GM21423 (cell line): ENCODE measurements around the gene FANCD2OS.
A peak's percentile ranks its signal among the peaks of the same experiment; 100 is the strongest.
"Not testable (repeated sequence)": the region's sequence is repeated elsewhere in the genome, so short reads cannot be mapped to it uniquely, and the experiment has no call there.

ENCODE experiments used
- ATAC-seq: cut with Tn5 transposase; IDR thresholded peaks from one replicate; pipeline ENCODE4 v1.9.1; 2021; ENCODE audit warnings: mild to moderate bottlenecking, moderate library complexity; ENCODE audit not compliant: unreplicated experiment

Gene FANCD2OS, protein sequence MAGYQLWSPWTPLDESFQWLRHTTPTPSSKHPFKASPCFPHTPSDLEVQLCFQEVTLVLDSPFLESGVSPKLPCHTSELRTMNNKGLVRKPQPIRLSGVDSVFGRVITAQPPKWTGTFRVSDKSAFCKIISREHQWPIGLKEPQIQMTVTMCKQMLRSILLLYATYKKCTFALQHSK

DNA sequence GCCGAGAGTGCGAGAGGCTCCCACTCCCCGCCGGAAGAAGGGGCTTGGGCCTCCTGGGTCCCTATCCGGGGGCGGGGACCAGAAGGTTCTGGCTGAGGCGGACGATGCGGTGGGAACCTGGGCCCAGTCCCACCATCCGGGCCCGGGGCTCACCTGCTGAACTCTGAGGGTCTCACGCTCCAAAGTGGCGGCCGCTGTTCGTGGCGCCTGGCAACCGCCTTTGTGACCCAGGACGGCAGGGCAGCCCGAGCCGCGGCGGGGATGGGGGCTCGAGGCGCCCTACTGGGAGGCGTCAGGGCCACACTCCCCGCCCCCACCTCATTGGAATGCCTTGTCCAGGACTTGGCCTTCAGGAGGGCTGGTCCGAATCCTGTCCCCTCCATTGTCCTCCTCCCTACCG, at the start of gene FANCD2OS:
Gene FANCD2OS (minus strand): TSS at position 165 of the 400 bp plus-strand sequence. CDS start 3,481 bp downstream, outside the sequence.
- no peak for ATAC-seq

- ATAC-seq: no peak
Observed at GRCh38 chr3:10157031-10157430, 49.0 kb upstream of the FANCD2OS start.

DNA sequence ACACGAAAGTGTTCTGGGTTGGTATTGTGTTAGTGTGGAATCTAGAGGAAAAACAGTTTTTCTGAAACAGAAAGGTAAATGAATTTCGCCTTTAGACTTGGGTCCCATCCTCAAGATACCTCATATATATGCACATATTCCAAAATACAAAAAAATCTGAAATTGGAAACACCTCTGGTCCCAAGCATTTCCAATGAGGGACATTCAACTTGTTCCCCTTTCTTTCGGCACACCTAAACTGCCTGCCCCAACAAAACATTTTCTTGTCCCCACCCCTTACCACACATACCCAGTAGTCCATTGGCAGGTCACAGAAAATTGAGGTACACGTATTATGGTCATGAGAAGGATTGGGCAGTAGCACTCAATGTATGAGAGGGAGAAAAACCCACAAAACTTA, 47.6 kb upstream of the FANCD2OS start:
- no peak for ATAC-seq

GRCh38 chr3:10155123-10155472, 47.0 kb upstream of the FANCD2OS start:
- ATAC-seq: no peak

- no peak for ATAC-seq
Observed at GRCh38 chr3:10154335-10155122, 46.5 kb upstream of the FANCD2OS start.

- ATAC-seq: no peak
Observed at GRCh38 chr3:10150987-10151386, 42.9 kb upstream of the FANCD2OS start.

DNA sequence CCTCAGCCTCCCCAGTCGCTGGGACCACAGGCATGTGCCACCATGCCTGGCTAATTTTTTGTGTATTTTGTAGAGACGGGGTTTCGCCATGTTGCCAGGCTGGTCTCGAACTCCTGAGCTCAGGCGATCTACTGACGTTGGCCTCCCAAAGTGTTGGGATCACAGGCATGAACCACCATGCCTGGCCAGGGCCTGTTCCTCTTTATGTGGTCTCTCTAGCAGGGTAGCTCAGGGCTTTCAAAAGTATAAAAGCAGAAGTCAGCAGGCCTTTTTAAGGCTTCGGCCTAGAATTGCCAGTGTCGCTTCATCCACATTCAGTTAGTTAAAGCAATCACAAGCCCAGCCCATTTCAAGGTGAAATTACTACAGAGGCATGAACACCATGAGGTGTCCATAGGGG, 41.2 kb upstream of the FANCD2OS start:
- no peak for ATAC-seq

DNA sequence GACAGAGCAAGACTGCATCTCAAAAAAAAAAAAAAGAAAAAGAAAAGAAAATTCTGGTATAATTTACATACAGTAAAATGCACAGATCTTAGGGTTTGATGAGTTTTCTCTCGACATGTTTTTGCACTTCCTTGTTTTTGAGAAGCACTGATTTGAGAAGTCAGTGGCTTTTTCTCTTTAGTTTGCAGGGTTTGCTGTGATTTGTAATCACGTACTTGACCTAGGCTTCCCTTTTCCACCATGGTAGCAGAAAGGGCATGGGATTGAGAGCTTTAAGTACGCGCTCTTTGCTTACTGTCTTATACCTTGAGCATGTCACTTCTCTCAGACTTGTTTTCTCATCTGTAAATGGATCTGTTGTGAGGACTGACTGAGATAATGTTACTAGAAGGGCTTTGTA, 37.6 kb upstream of the FANCD2OS start:
- ATAC-seq: no peak

DNA sequence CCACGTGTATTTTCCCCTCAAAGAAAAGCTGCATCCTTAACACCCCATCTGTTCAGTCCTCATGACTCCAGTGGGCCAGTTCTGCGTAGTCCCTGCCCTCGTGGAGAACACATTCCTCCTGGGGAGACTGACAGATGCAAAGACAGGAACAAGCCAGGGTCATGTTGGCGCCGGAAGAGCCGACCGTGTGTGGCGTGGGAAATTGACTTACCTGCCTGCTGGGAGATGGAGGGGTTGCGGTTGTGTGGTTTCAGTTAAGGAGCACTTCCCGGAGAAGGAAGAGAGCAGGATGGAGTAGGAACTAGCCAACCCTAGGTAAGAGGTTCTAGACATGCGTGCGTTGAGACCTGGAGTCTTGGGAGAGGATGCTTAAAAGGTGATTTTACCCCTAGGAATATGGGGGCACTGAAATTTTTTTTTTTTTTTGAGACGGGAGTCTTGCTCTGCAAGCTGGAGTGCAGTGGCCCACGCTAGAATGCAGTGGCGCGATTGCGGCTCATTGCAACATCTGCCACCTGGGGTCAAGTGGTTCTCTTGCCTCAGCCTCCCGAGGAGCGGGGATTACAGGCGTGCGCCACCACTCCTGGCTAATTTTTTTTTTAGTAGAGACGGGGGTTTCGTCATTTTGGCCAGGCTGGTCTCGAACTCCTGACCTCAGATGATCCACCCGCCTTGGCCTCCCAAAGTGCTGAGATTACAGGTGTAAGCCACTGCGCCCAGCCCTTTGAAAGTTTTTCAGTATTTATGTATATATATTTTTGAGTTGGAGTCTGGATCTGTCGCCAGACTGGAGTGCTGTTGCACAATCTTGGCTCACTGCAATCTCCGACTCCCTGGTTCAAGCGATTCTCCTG, 34.9 kb upstream of the FANCD2OS start:
- no peak for ATAC-seq

DNA sequence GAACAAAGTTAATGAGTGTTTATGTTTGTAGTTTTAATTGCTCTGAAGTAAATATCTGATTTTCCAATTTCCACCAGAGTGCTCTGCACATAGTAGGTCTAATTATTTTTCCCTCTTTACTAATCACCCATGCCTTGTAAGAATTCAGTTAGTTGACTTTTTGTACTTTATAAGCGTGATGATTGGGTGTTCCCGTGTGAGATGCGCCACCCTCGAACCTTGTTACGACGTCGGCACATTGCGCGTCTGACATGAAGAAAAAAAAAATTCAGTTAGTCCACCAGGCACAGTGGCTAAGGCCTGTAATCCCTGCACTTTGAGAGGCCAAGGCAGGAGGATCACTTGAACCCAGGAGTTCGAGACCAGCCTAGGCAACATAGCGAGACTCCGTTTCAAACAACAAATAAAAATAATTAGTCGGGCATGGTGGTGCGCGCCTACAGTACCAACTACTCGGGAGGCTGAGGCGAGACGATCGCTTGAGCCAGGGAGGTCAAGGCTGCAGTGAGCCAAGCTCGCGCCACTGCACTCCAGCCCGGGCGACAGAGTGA, 33.0 kb upstream of the FANCD2OS start:
- no peak for ATAC-seq

DNA sequence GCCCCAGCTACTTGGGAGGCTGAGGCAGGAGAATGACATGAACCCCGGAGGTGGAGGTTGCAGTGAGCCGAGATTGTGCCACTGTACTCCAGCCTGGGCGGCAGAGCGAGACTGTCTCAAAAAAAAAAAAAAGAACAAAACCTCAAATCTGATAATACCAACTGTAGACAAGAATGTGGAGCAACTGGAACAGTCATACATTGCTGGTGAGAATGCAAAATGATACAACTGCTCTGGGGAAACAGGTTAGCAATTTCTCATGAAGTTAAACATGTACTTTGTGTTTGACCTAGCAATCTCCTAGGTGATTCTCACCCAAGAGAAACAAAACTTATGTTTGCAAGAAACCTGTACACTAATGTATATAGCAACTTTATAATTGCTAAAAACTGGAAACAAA, 29.1 kb upstream of the FANCD2OS start:
- no peak for ATAC-seq

DNA sequence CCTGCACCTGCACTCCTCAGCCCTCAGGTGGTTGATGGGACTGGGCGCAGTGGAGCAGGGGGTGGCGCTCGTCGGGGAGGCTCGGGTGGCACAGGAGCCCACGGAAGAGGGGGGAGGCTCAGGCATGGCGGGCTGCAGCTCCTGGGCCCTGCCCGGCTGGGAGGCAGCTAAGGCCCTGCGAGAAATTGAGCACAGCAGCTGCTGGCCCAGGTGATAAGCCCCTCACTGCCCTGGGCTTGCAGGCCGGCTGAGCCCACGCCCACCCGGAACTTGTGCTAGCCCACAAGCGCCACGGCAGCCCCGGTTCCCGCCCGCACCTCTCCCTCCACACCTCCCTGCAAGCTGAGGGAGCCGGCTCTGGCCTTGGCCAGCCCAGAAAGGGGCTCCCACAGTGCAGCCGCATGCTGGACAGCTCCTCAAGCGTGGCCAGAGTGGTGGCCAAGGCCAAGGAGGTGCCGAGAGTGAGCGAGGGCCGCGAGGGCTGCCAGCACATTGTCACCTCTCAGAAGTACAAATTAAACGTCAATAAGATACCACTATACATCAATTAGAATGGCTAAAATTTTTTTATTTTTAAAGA, 28.5 kb upstream of the FANCD2OS start:
- ATAC-seq: no peak

DNA sequence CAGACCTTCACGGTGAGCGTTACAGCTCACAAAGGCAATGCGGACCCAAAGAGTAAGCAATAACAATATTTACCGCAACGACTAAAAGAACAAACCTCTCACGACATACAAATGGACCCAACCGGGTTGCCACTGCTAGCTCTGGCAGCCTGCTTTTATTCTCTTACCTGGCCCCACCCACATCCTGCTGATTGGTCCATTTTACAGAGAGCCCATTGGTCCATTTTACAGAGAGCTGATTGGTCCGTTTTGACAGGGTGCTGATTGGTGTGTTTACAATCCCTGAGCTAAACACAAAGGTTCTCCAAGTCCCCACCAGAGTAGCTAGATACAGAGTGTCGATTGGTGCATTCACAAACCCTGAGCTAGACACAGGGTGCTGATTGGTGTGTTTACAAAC, 27.8 kb upstream of the FANCD2OS start:
- ATAC-seq: not testable (repeated sequence)

DNA sequence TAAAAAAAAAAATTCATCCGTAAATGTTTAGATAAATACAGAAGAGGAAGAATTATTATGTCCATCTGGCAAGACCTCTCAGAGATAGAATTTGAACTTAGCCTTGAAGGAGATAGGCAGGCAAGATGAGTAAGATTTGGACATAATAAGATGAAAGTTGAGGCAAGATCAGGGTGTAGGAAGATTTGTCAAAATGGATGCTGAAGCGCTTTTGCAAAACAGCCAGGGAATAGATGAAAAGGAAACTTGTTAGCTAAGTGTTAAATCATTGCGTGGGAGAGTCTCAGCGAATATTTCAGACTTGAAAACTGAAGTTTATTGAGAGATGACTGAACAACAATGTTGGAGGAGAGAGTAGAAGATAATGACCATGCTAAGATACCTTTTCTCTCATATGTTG, 14.7 kb upstream of the FANCD2OS start:
- ATAC-seq: no peak

GRCh38 chr3:10121064-10121463, 13.0 kb upstream of the FANCD2OS start:
- no peak for ATAC-seq

- ATAC-seq: no peak
Observed at GRCh38 chr3:10119376-10119775, 11.3 kb upstream of the FANCD2OS start.

- ATAC-seq: no peak
Observed at GRCh38 chr3:10116928-10117327, 8.9 kb upstream of the FANCD2OS start.

DNA sequence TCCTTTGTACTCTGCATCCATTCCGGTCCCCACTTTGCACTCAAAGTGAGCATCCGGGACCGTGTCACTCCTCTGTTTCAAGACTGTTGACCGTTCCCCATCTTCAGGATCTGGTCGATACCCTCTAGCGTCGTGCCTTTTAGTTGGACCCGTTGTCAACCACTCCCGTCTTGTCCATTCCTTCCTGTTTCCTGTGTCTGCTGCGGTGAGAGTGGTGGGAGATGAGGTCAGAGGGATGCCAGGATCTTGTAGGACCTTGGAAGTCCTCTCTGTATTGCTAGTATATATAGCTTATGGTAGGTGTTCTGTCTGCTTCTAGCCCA, 8.0 kb upstream of the FANCD2OS start:
- ATAC-seq: peak; percentile 20

DNA sequence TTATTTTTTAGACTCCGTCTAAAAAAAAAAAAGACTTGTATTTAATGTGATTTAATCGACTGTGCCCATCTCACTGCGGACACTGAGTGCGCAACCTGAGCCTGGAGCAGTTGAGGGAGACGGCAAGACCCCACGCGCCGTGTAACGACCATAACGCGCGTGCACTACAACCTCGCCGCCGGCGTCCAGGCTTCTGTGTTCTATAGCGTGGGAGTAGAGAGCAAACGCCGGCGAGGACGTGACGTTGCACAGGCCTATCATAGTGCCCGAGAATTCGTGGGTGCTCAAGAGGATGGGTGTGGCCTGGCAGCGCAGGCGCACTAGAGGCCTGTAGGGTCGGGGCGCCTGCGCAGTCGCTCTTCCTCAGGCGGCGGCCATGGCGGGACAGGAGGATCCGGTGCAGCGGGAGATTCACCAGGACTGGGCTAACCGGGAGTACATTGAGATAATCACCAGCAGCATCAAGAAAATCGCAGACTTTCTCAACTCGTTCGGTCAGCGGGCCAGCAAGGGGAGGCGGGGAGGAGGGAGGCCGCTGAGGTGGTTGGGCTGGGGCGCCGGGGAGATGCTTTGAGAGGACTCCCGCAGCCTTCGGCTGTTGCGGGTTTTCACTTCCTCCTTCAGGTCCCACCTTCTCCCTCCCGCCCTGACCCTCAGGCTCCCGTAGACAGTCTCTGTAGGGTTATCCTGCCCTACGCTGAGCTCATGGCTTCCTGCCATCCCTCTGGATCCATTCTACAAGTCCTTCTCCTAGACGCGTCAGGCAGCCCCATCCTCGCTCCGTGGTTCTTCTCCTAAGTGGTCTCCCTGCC, 7.5 kb upstream of the FANCD2OS start, which contains the start of gene BRK1:
Gene BRK1 (plus strand): TSS at position 350 of the 812 bp plus-strand sequence. CDS start 27 bp downstream, at position 377.
- ATAC-seq: peak; percentile 96

DNA sequence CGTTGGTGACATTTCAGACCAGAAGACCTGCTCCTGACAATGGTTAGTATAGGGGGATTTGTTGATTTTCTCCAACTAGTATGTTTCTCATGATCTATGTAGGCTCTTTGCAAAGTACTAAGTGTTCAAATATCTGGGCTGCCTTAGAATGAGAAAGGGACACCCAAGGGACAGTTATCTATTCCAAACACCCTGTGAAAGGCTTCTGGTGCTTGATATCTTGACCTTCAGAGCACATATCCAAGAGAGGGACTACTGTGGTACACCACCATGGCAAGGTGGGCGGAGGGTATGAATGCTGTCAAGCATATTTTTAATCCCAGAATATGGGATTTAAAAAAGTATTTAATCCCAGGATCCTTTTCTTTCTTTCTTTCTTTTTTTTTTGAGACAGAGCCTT, 1.1 kb downstream of the FANCD2OS start:
- no peak for ATAC-seq
